Fibroblast of upper back skin (primary cell): ENCODE measurements around the gene GFOD2.
A peak's percentile ranks its signal among the peaks of the same experiment; 100 is the strongest.

ENCODE experiments used
- DNase-seq: peaks from one replicate; pipeline ENCODE4 v3.0.0-alpha.2; 2013

The GFOD2 gene

GRCh38 chr16:67656344-67657016, 62.6 kb downstream of the GFOD2 start:
- no peak for DNase-seq

- DNase-seq: no peak
These were observed 63.8 kb downstream of the GFOD2 start for GRCh38 chr16:67655363-67655762.

- DNase-seq: no peak
These were observed 64.7 kb downstream of the GFOD2 start for GRCh38 chr16:67654403-67654911.

- DNase-seq: no peak
These were observed 65.2 kb downstream of the GFOD2 start for GRCh38 chr16:67653789-67654402.

GRCh38 chr16:67653128-67653788, 65.9 kb downstream of the GFOD2 start:
- DNase-seq: peak; percentile 20

GRCh38 chr16:67652578-67653127, 66.5 kb downstream of the GFOD2 start:
- DNase-seq: no peak

GRCh38 chr16:67651847-67652246, 67.3 kb downstream of the GFOD2 start:
- no peak for DNase-seq

- DNase-seq: no peak
These were observed 68.1 kb downstream of the GFOD2 start for GRCh38 chr16:67651039-67651438.

- no peak for DNase-seq
These were observed 69.1 kb downstream of the GFOD2 start for GRCh38 chr16:67650023-67650422.

GRCh38 chr16:67649494-67649931, 69.6 kb downstream of the GFOD2 start:
- DNase-seq: no peak

- DNase-seq: no peak
These were observed 70.2 kb downstream of the GFOD2 start for GRCh38 chr16:67648764-67649407.

- DNase-seq: no peak
These were observed 70.9 kb downstream of the GFOD2 start for GRCh38 chr16:67648088-67648763.

GRCh38 chr16:67647681-67648080, 71.4 kb downstream of the GFOD2 start:
- no peak for DNase-seq

GRCh38 chr16:67647111-67647651, 71.9 kb downstream of the GFOD2 start:
- DNase-seq: no peak

- DNase-seq: no peak
These were observed 73.6 kb downstream of the GFOD2 start for GRCh38 chr16:67645397-67646121.

- DNase-seq: no peak
These were observed 75.1 kb downstream of the GFOD2 start for GRCh38 chr16:67644038-67644437.

GRCh38 chr16:67641779-67642708, 77.1 kb downstream of the GFOD2 start:
- DNase-seq: no peak

GRCh38 chr16:67637625-67638024, 81.5 kb downstream of the GFOD2 start:
- DNase-seq: no peak

- no peak for DNase-seq
These were observed 82.4 kb downstream of the GFOD2 start for GRCh38 chr16:67636713-67637112.

- DNase-seq: peak; percentile 39
These were observed 86.5 kb downstream of the GFOD2 start for GRCh38 chr16:67632415-67633172.
